Psoas muscle (tissue), 8 donors: Measurements from ENCODE around the gene RIMS3. TPM values are rescaled to one million over a fixed set of nuclear protein-coding genes. Genes with fewer than 3 reads are reported as not detected.
"Not testable (repeated sequence)": the region's sequence is repeated elsewhere in the genome, so short reads cannot be mapped to it uniquely, and the experiment has no call there.

ENCODE experiments used
- ATAC-seq, 4 donors: fragments of 200-7000 bp; cut with Tn5 transposase; one replicate each; pipeline ENCODE4 v1.9.1; 2020; ENCODE audit warnings: moderate library complexity in 3 of 4, mild to moderate bottlenecking in 2 of 4
- DNase-seq, 2 donors: peaks; one replicate each; pipeline ENCODE4 v3.0.0-alpha.2; 2020
- H3K27ac ChIP-seq: fragments of 200-600 bp; one replicate; pipeline ENCODE4 v1.8.0; 2022
- H3K27me3 ChIP-seq, 3 donors: fragments of 200-600 bp in 1 of 3; one replicate each; pipeline versions ENCODE4 v1.6.1 to v1.8.0; 2013 to 2022; ENCODE audit warnings: low read length in 2 of 3, mild to moderate bottlenecking in 2 of 3, moderate library complexity in 1 of 3; ENCODE audit not compliant: insufficient read depth in 3 of 3
- H3K36me3 ChIP-seq, 2 donors: fragments of 200-600 bp in 1 of 2; one replicate each; pipeline versions ENCODE4 v1.6.1 to v1.8.0; 2013 to 2022; ENCODE audit warnings: low read depth in 1 of 2, mild to moderate bottlenecking in 1 of 2, moderate library complexity in 1 of 2; ENCODE audit not compliant: insufficient read depth in 1 of 2
- H3K4me1 ChIP-seq: fragments of 200-600 bp; one replicate; pipeline ENCODE4 v1.8.0; 2022
- H3K4me3 ChIP-seq: fragments of 200-600 bp; one replicate; pipeline ENCODE4 v1.8.0; 2022; ENCODE audit warnings: mild to moderate bottlenecking
- H3K9me3 ChIP-seq: fragments of 200-600 bp; one replicate; pipeline ENCODE4 v1.8.0; 2022
- WGBS, 3 donors: extraction: QIAGEN DNeasy Blood & Tissue Kit; methylation state at CpG; one replicate each; pipeline versions ENCODE4 v1.1.6 to v1.1.7; 2013; 5-methylcytosine and 5-hydroxymethylcytosine counted together
- intact Hi-C, 2 donors: fragments of 100-400 bp; cut with DNase I; formaldehyde crosslinking; loops; one replicate each; pipeline versions ENCODE4 v1.11.0 to v1.14.2; 2022
- polyA plus RNA-seq, 3 donors: library from polyadenylated mRNA; stranded (reverse); fragments of 200-250 nt; gene quantifications; one replicate each; pipeline ENCODE4 v1.2.3, GENCODE V29; 2013
- total RNA-seq, 4 donors: library from RNA; stranded (reverse); fragmentation: NEBNext Ultra II Directional in 2 of 4; extraction: Animal tissue kit (Norgen Biotek cat#: 25700) in 2 of 4; gene quantifications; one replicate each; pipeline versions ENCODE4 v1.2.1 to v1.2.4, GENCODE V29; 2021 to 2023
- TF ChIP-seq, protein P1 (sequence below): fragments of 200-600 bp; IDR thresholded peaks from one replicate; pipeline ENCODE4 v1.8.0; 2022; ENCODE audit warnings: antibody characterized with exemption
- donor health status: healthy with polysubstance abuse.
- donor health status: DM: no; HTN: no; CAD: no; lungs with moderate emphysema.
- donor health status: Bipolar disorder and iron deficiency.
- donor health status: healthy.
- donor health status: DM: yes; HTN: yes; CAD: no.
- donor health status: DM: no; HTN: no; CAD: no.
- donor health status: DM: no; HTN: no; CAD: no.
- donor health status: DM: yes; HTN: yes; CAD: no.

Gene RIMS3
- total and polyA plus RNA-seq, 7 donors: 0.07 to 0.42 (median 0.31) TPM

DNA sequence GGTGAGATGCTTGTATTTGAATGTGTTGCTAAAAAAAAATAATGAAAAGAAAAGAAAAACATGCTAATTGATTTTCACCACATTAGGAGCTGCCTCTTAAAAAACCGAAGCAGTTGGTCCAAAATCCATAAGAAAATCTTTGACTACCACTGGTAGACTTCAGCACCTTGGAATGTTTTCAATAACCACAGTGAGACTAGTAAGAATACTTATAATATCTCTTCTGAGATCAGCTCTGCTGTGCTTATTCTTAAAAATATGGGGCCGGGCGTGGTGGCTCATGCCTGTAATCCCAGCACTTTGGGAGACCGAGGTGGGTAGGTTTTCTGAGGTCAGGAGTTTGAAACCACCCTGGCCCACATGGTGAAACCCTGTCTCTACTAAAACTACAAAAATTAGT lies 41.1 kb upstream of the RIMS3 start:
- no peak overlapping the region for H3K27ac ChIP-seq
- H3K36me3 ChIP-seq: no peaks in the 10 kb centered on the region
- H3K9me3 ChIP-seq: no peaks in the 10 kb centered on the region
- no peaks in the 10 kb centered on the region for H3K27me3 ChIP-seq
- ATAC-seq (no peak), DNase-seq (no peak)
- intact Hi-C loops: no loop called here
- H3K4me1 ChIP-seq: peaks cover 50% of the 10 kb centered on the region
- H3K4me3 ChIP-seq: no peak overlapping the region
- TF ChIP-seq, protein P1, sequence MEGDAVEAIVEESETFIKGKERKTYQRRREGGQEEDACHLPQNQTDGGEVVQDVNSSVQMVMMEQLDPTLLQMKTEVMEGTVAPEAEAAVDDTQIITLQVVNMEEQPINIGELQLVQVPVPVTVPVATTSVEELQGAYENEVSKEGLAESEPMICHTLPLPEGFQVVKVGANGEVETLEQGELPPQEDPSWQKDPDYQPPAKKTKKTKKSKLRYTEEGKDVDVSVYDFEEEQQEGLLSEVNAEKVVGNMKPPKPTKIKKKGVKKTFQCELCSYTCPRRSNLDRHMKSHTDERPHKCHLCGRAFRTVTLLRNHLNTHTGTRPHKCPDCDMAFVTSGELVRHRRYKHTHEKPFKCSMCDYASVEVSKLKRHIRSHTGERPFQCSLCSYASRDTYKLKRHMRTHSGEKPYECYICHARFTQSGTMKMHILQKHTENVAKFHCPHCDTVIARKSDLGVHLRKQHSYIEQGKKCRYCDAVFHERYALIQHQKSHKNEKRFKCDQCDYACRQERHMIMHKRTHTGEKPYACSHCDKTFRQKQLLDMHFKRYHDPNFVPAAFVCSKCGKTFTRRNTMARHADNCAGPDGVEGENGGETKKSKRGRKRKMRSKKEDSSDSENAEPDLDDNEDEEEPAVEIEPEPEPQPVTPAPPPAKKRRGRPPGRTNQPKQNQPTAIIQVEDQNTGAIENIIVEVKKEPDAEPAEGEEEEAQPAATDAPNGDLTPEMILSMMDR: no peak
- 91 to 96% (median 92%) methylated on average over 4 of the region's 4 CpGs for WGBS, 3 donors

DNA sequence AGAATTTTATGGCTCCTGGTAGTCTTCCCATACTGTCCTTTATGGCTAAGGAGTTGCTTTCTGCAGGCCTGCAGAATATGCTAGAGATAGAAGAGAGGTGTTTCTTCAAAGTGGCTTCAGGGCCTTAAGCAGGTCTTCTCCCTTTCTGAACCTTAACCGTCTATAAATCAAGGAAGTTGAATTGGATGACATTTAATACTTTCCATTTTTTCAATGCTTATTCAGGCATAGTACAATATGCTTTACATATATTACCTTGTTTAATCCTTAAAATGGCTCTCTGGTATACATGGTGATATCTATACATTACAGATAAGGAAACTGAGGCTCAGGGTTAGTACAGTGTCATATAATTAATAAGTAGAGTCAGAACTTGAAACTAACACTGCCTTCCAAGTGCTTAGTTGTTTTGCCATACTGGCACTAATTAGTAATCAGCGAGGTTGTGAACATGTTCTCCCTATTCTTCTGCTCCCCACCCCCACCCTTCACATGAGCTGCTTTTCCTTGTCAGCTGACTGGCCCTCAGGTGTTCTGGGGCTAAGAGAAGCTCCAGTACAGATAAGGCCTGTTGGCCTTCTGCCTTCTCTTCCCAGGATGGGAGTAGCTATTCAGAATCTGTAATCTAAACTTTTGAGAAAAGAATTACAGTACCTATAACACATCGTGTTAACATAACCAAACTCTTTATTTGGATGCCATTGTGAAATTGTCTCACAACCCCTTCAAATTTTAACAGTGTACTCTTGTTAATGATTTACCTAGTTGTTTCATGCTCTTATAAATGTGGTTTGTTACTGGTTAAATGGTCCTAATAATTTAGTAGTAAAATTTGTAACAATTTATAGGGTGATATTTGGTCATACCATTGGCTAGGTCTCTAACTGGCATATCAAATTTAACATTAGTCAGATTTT lies 39.6 kb upstream of the RIMS3 start:
- WGBS, 3 donors: 66 to 77% (median 72%) methylated on average over 3 of the region's 3 CpGs
- intact Hi-C loops: no loop called here
- H3K27ac ChIP-seq: no peak overlapping the region

DNA sequence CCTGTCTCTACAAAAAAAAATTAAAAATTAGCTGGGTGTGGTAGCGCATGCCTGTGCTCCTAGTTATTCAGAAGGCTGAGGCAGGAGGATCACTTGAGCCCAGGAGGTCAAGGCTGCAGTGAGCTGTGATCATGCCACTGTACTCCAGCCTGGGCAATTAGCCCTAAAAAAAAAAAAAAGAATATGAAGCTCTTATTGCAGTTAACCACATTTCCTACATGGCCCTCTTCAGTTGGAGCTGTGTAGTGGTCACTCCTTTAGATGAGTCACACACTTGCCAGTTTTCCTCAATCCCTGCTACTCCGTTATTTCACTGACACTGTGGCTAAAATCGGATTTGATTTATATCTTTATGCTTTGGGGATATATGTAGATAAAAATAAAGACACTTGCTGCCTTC lies 37.8 kb upstream of the RIMS3 start:
- Histone ChIP-seq H3K27ac (peak overlapping the region; percentile 21), H3K27me3 (no peaks in the 10 kb centered on the region), H3K9me3 (no peaks in the 10 kb centered on the region), H3K4me1 (peaks cover 34% of the 10 kb centered on the region), H3K4me3 (no peak overlapping the region), H3K36me3 (no peaks in the 10 kb centered on the region)
- 83 to 87% (median 86%) methylated on average over 3 of the region's 3 CpGs for WGBS, 3 donors
- TF ChIP-seq, protein P1: no peak
- intact Hi-C loops: no loop called here
- ATAC-seq: peak in 3 of 4 donors; percentile 28 to 44 (median 34)
- no peak for DNase-seq

More for the DNA sequence above, 39.6 kb upstream of the RIMS3 start:
- Histone ChIP-seq H3K9me3 (no peaks in the 10 kb centered on the region), H3K27me3 (no peaks in the 10 kb centered on the region), H3K36me3 (no peaks in the 10 kb centered on the region), H3K4me1 (peaks cover 35% of the 10 kb centered on the region), H3K4me3 (no peak overlapping the region)
- DNase-seq (no peak), ATAC-seq (no peak)
- TF ChIP-seq, protein P1: no peak

DNA sequence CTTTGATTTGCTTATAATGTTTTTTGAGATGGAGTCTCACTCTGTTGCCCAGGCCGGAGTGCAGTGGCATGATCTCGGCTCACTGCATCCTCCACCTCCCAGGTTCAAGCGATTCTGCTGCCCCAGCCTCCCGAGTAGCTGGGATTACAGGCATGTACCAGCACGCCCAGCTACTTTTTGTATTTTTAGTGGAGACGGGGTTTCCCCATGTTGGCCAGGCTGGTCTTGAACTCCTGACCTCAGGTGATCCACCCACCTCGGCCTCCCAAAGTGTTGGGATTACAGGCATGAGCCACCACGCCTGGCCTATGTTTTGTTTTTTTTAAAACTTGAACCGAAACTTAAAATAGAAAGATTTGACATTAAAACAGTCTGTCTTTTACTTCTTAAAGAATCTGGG lies 37.3 kb upstream of the RIMS3 start:
- DNase-seq, H3K4me3 ChIP-seq, H3K36me3 ChIP-seq, H3K9me3 ChIP-seq, H3K27ac ChIP-seq, intact Hi-C loops, H3K27me3 ChIP-seq, ATAC-seq: not testable (repeated sequence)
- peaks cover 35% of the 10 kb centered on the region for H3K4me1 ChIP-seq
- 93 to 94% (median 93%) methylated on average over 9 of the region's 9 CpGs for WGBS, 3 donors

DNA sequence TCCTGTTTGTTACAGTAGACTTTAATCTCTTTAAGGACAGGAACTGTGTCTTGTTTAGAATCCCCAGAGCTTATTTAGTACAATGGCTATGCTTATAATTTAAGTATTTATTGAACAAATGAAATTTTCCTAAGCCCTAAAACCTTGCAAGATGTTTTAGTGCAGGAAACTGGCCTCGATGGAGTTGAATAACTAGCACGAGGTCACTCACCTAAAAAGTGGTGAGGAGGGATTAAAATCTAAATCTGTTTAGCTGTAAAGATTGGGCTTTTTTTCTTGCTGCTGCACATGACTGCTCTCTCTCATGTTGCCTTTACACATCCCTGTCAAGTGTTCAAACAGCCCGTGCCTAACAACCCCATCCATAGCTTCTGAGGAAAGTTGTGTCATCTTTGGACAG lies 36.2 kb upstream of the RIMS3 start:
- DNase-seq (no peak), ATAC-seq (no peak)
- Histone ChIP-seq H3K27me3 (no peaks in the 10 kb centered on the region), H3K4me1 (peaks cover 42% of the 10 kb centered on the region), H3K9me3 (no peaks in the 10 kb centered on the region), H3K36me3 (no peaks in the 10 kb centered on the region), H3K27ac (no peak overlapping the region), H3K4me3 (no peak overlapping the region)
- TF ChIP-seq, protein P1: no peak
- intact Hi-C loops: no loop called here
- 33 to 49% (median 39%) methylated on average over 3 of the region's 3 CpGs for WGBS, 3 donors
